ENCODE results near the gene C16orf54.
"Not testable (repeated sequence)": the region's sequence is repeated elsewhere in the genome, so short reads cannot be mapped to it uniquely, and the experiment has no call there.

The C16orf54 gene

GRCh38 chr16:29765167-29766032 is 19.6 kb upstream of the C16orf54 start:
- Histone ChIP-seq H3K9me3 (ENCODE audit: insufficient read depth, low read length) (no peaks in the 10 kb centered on the region), H3K79me2 (ENCODE audit: low read length) (no peaks in the 10 kb centered on the region), H3K9ac (ENCODE audit: low read length) (no peak overlapping the region), H3K27ac (ENCODE audit: low read length) (no peak overlapping the region), H3K4me2 (ENCODE audit: low read length) (no peak overlapping the region), H3K27me3 (ENCODE audit: low read depth, low read length) (peaks cover 8% of the 10 kb centered on the region; the same call in 1 of the 2 replicates), H3K36me3 (replicated peaks; ENCODE audit: low read depth, low read length) (no peaks in the 10 kb centered on the region), H3K4me3 (ENCODE audit: low read length) (no peak overlapping the region), H2AFZ (ENCODE audit: low read depth, low read length) (no peak overlapping the region), H3K4me1 (ENCODE audit: low read length) (no peaks in the 10 kb centered on the region), H4K20me1 (ENCODE audit: insufficient read depth, low read length) (no peaks in the 10 kb centered on the region)
- TF ChIP-seq EZH2phosphoT487 (IDR thresholded peaks at IDR 0.05; ENCODE audit: low read depth), result no peak
- TF ChIP-seq, protein P1, sequence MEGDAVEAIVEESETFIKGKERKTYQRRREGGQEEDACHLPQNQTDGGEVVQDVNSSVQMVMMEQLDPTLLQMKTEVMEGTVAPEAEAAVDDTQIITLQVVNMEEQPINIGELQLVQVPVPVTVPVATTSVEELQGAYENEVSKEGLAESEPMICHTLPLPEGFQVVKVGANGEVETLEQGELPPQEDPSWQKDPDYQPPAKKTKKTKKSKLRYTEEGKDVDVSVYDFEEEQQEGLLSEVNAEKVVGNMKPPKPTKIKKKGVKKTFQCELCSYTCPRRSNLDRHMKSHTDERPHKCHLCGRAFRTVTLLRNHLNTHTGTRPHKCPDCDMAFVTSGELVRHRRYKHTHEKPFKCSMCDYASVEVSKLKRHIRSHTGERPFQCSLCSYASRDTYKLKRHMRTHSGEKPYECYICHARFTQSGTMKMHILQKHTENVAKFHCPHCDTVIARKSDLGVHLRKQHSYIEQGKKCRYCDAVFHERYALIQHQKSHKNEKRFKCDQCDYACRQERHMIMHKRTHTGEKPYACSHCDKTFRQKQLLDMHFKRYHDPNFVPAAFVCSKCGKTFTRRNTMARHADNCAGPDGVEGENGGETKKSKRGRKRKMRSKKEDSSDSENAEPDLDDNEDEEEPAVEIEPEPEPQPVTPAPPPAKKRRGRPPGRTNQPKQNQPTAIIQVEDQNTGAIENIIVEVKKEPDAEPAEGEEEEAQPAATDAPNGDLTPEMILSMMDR (IDR thresholded peaks at IDR 0.05; ENCODE audit: low read depth, low read length), result no peak

DNA sequence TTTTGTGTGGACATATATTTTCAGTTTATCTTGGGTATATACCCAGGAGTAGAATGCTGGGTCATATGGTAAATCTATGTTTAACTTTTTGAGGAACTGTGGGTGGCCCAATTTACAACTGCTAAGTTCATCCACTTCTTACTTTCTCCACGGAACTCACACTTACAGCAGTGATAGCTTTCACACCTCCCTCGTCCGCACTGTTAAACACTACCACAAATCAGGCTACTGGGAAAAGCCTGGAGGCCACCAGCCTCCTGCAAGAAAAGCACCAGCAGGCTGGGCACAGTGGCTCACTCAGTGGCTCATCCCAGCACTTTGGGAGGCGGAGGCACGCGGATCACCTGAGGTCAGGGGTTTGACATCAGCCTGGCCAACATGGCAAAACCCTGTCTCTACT is 17.5 kb upstream of the C16orf54 start:
- H3K9ac ChIP-seq (ENCODE audit: low read length), result no peak overlapping the region
- no peaks in the 10 kb centered on the region for H3K79me2 ChIP-seq (ENCODE audit: low read length)
- H3K4me1 ChIP-seq (ENCODE audit: low read length), result no peaks in the 10 kb centered on the region
- no peak overlapping the region for H3K27ac ChIP-seq (ENCODE audit: low read length)
- no peak overlapping the region for H3K4me3 ChIP-seq (ENCODE audit: low read length)
- H3K27me3 ChIP-seq (ENCODE audit: low read depth, low read length), result peaks cover 8% of the 10 kb centered on the region; the same call in 1 of the 2 replicates
- H3K4me2 ChIP-seq (ENCODE audit: low read length), result no peak overlapping the region
- no peak overlapping the region for H2AFZ ChIP-seq (ENCODE audit: low read depth, low read length)
- H3K9me3 ChIP-seq (ENCODE audit: insufficient read depth, low read length), result no peaks in the 10 kb centered on the region
- H3K36me3 ChIP-seq (replicated peaks; ENCODE audit: low read depth, low read length), result no peaks in the 10 kb centered on the region
- H4K20me1 ChIP-seq (ENCODE audit: insufficient read depth, low read length), result no peaks in the 10 kb centered on the region
- no peak for TF ChIP-seq EZH2phosphoT487 (IDR thresholded peaks at IDR 0.05; ENCODE audit: low read depth)
- TF ChIP-seq, protein P1 (IDR thresholded peaks at IDR 0.05; ENCODE audit: low read depth, low read length), result no peak

GRCh38 chr16:29761882-29762281 is 16.1 kb upstream of the C16orf54 start:
- H3K9ac ChIP-seq (ENCODE audit: low read length), result no peak overlapping the region
- H3K4me2 ChIP-seq (ENCODE audit: low read length), result no peak overlapping the region
- no peaks in the 10 kb centered on the region for H3K4me1 ChIP-seq (ENCODE audit: low read length)
- no peak overlapping the region for H3K27ac ChIP-seq (ENCODE audit: low read length)
- H3K4me3 ChIP-seq (ENCODE audit: low read length), result no peak overlapping the region
- H3K36me3 ChIP-seq (replicated peaks; ENCODE audit: low read depth, low read length), result no peaks in the 10 kb centered on the region
- H4K20me1 ChIP-seq (ENCODE audit: insufficient read depth, low read length), result no peaks in the 10 kb centered on the region
- no peaks in the 10 kb centered on the region for H3K9me3 ChIP-seq (ENCODE audit: insufficient read depth, low read length)
- H3K27me3 ChIP-seq (ENCODE audit: low read depth, low read length), result peaks cover 8% of the 10 kb centered on the region; the same call in 1 of the 2 replicates
- H2AFZ ChIP-seq (ENCODE audit: low read depth, low read length), result no peak overlapping the region
- no peak for TF ChIP-seq EZH2phosphoT487 (IDR thresholded peaks at IDR 0.05; ENCODE audit: low read depth)
- TF ChIP-seq, protein P1 (IDR thresholded peaks at IDR 0.05; ENCODE audit: low read depth, low read length), result no peak
- no peaks in the 10 kb centered on the region for H3K79me2 ChIP-seq (ENCODE audit: low read length)

DNA sequence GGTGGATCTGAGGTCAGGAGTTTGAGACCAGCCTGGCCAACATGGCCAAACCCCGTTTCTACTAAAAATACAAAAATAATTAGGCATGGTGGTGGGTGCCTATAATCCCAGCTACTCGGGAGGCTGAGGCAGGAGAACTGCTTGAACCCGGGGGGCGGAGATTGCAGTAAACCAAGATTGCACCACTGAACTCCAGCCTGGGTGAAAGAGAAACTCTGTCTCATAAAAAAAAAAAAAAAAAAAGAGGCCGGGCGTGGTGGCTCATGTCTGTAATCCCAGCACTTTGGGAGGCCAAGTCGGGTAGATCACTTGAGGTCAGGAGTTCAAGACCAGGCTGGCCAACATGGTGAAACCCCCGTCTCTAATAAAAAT is 15.5 kb upstream of the C16orf54 start:
- not testable (repeated sequence) for H3K36me3 ChIP-seq (replicated peaks; ENCODE audit: low read depth, low read length); H3K79me2 ChIP-seq (ENCODE audit: low read length)

More for the DNA sequence above, 15.5 kb upstream of the C16orf54 start:
- H2AFZ ChIP-seq (ENCODE audit: low read depth, low read length); H3K4me2 ChIP-seq (ENCODE audit: low read length); H3K27ac ChIP-seq (ENCODE audit: low read length); H4K20me1 ChIP-seq (ENCODE audit: insufficient read depth, low read length); H3K9me3 ChIP-seq (ENCODE audit: insufficient read depth, low read length); H3K9ac ChIP-seq (ENCODE audit: low read length); H3K4me3 ChIP-seq (ENCODE audit: low read length); H3K4me1 ChIP-seq (ENCODE audit: low read length); H3K27me3 ChIP-seq (ENCODE audit: low read depth, low read length): not testable (repeated sequence)

All from OCI-LY3 (cell line).